Measurements from ENCODE around the gene PTPRG. TPM values are rescaled to one million over a fixed set of nuclear protein-coding genes. Genes with fewer than 3 reads are reported as not detected.

The PTPRG gene
- total and polyA plus RNA-seq, 2 of the 13 experiments (the other 11 are each of a cell fraction or from before 2014, with no cell fraction given) = 8.0 to 25.3 TPM

- DNase-seq (ENCODE audit: low spot score) = no peak
- TF ChIP-seq GABPA (IDR thresholded peaks at IDR 0.05; ENCODE audit: low read depth, low read length) (no peak), GABPA (CRISPR knock-in tag; IDR thresholded peaks at IDR 0.05; ENCODE audit: low read depth) (no peak), ZNF569 (CRISPR knock-in tag; IDR thresholded peaks at IDR 0.05; ENCODE audit: borderline replicate concordance) (no peak), BORCS8-MEF2B (CRISPR knock-in tag; IDR thresholded peaks at IDR 0.05) (no peak), ADNP (CRISPR knock-in tag; IDR thresholded peaks at IDR 0.05) (no peak), ZNF460 (CRISPR knock-in tag; IDR thresholded peaks at IDR 0.05; ENCODE audit: borderline replicate concordance) (no peak), CC2D1A (CRISPR knock-in tag; IDR thresholded peaks at IDR 0.05) (no peak), JDP2 (CRISPR knock-in tag; IDR thresholded peaks at IDR 0.05; ENCODE audit: borderline replicate concordance) (no peak), ZZZ3 (CRISPR knock-in tag; IDR thresholded peaks at IDR 0.05; ENCODE audit: borderline replicate concordance) (no peak), ZMYM4 (CRISPR knock-in tag; IDR thresholded peaks at IDR 0.05) (no peak), ZNF530 (CRISPR knock-in tag; IDR thresholded peaks at IDR 0.05; ENCODE audit: low read depth) (no peak), THAP11 (CRISPR knock-in tag; IDR thresholded peaks at IDR 0.05) (no peak), RAD21 (CRISPR knock-in tag; IDR thresholded peaks at IDR 0.05) (no peak)
- H3K9me3 ChIP-seq (ENCODE audit: low read length) = no peaks in the 10 kb centered on the region
- ChIA-PET CTCF (ENCODE audit: low intra/inter-chr PET ratio, low total read pairs) (no interaction called here), POLR2A (no interaction called here)
- BruUV-seq (replicated peaks) = no TSS peak
- H3K4me3 ChIP-seq (replicated peaks in 1 of 3; ENCODE audit: insufficient read depth in 1 of 3, low read depth in 2 of 3, low read length in 3 of 3) = no peak overlapping the region
- intact Hi-C loops (cut with micrococcal nuclease; ENCODE audit: unreplicated experiment) = no loop called here
- no peaks in the 10 kb centered on the region for H3K79me2 ChIP-seq (ENCODE audit: insufficient read depth, low read length)
- no peak overlapping the region for H2AFZ ChIP-seq (ENCODE audit: low read length)
- FAIRE-seq = no peak
- H3K9ac ChIP-seq (ENCODE audit: insufficient read depth, low read depth, low read length) = no peak overlapping the region
- WGBS (ENCODE audit: low lambda C conversion rate) = 87% methylated on average over 3 of the region's 3 CpGs
- in situ Hi-C loops (cut with HindIII; ENCODE audit: extremely low pct_ligation_motif_present, low pct_unique_long_range_greater_than_20kb) = no loop called here
- no peak overlapping the region for H3K27ac ChIP-seq (ENCODE audit: extremely low read length, insufficient read depth, low read length)
- no peaks in the 10 kb centered on the region for H4K20me1 ChIP-seq (ENCODE audit: insufficient read depth, low read length)
- H3K4me1 ChIP-seq (ENCODE audit: insufficient read depth, low read length) = no peaks in the 10 kb centered on the region
- no peaks in the 10 kb centered on the region for H3K27me3 ChIP-seq (ENCODE audit: control insufficient read depth in 1 of 2, insufficient read depth in 2 of 2, low read length in 2 of 2)
- H3K4me2 ChIP-seq (ENCODE audit: low read depth, low read length) = no peak overlapping the region
- peaks cover 3 to 9% of the 10 kb centered on the region in 2 experiments; a peak in 3 of 5 replicates for H3K36me3 ChIP-seq (replicated peaks in 1 of 2; ENCODE audit: control insufficient read depth in 1 of 2, insufficient read depth in 2 of 2, low read length in 2 of 2)
- no peak for ATAC-seq
Observed at GRCh38 chr3:62259924-62260323, 698.6 kb downstream of the PTPRG start.

Measured in HepG2 (cell line).